HG03571 (cell line): Measurements from ENCODE around the gene SUPT3H.
"Not testable (repeated sequence)": the region's sequence is repeated elsewhere in the genome, so short reads cannot be mapped to it uniquely, and the experiment has no call there.

Experiments
- ATAC-seq: cut with Tn5 transposase; IDR thresholded peaks from one replicate; pipeline ENCODE4 v1.9.1; 2021; ENCODE audit not compliant: unreplicated experiment

The SUPT3H gene

GRCh38 chr6:45185403-45186251, 192.1 kb downstream of the SUPT3H start:
- ATAC-seq, result no peak

- no peak for ATAC-seq
Measured at GRCh38 chr6:45184937-45185336, 192.8 kb downstream of the SUPT3H start.

- no peak for ATAC-seq
Measured at GRCh38 chr6:45184040-45184439, 193.7 kb downstream of the SUPT3H start.

- ATAC-seq, result not testable (repeated sequence)
Measured at GRCh38 chr6:45176373-45176772, 201.4 kb downstream of the SUPT3H start.

- no peak for ATAC-seq
Measured at GRCh38 chr6:45175272-45175671, 202.5 kb downstream of the SUPT3H start.

GRCh38 chr6:45174045-45174444, 203.7 kb downstream of the SUPT3H start:
- ATAC-seq, result no peak

GRCh38 chr6:45171380-45171779, 206.4 kb downstream of the SUPT3H start:
- ATAC-seq, result no peak

GRCh38 chr6:45170309-45170708, 207.4 kb downstream of the SUPT3H start:
- ATAC-seq, result no peak

- ATAC-seq, result no peak
Measured at GRCh38 chr6:45169815-45170214, 207.9 kb downstream of the SUPT3H start.

- peak; percentile 61 for ATAC-seq
Measured at GRCh38 chr6:45163952-45164766, 213.6 kb downstream of the SUPT3H start.

GRCh38 chr6:45160305-45160704, 217.4 kb downstream of the SUPT3H start:
- ATAC-seq, result no peak

- peak; percentile 93 for ATAC-seq
Measured at GRCh38 chr6:45156075-45156474, 221.7 kb downstream of the SUPT3H start.

GRCh38 chr6:45155341-45155894, 222.3 kb downstream of the SUPT3H start:
- ATAC-seq, result no peak

GRCh38 chr6:45154679-45155078, 223.1 kb downstream of the SUPT3H start:
- ATAC-seq, result no peak

GRCh38 chr6:45148711-45149341, 228.9 kb downstream of the SUPT3H start:
- no peak for ATAC-seq

GRCh38 chr6:45148278-45148677, 229.5 kb downstream of the SUPT3H start:
- no peak for ATAC-seq

- not testable (repeated sequence) for ATAC-seq
Measured at GRCh38 chr6:45145658-45146057, 232.1 kb downstream of the SUPT3H start.

- ATAC-seq, result no peak
Measured at GRCh38 chr6:45138765-45139164, 239.0 kb downstream of the SUPT3H start.

GRCh38 chr6:45136495-45136894, 241.2 kb downstream of the SUPT3H start:
- ATAC-seq, result no peak

- no peak for ATAC-seq
Measured at GRCh38 chr6:45132658-45133294, 245.0 kb downstream of the SUPT3H start.

GRCh38 chr6:45132059-45132458, 245.7 kb downstream of the SUPT3H start:
- ATAC-seq, result no peak
